ENCODE data around the gene DPYD. TPM values are rescaled to one million over a fixed set of nuclear protein-coding genes. Genes with fewer than 3 reads are reported as not detected.

Gene DPYD
- total RNA-seq, 1 donor, result 81.4 TPM

DNA sequence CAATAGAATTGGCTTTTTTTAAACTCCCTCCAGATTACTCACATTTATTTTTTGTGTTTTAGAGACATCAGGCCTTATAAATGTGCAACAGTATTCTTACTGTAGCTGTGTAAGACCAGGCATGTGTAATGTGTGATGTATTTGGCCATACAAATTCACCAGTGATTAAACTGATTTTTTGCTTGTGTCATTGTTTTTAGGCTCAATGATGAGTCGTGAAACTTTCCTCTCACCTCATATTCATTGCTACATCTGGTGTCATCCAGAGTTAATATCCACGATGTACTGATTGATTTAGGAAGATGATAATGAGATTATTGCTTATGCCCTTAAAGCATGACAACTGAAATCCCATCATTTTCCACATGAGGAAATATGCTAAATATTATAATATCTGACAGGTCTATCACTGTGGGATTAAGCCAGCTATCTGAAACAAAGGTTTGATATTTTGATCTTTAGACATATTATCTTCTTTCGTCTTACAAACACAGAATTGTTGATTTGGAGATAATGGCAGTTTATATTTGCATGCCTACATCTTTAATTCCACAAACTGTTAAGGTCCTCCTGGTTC, 711.4 kb downstream of the DPYD start:
- no peak overlapping the region for H3K4me2 ChIP-seq (ENCODE audit: insufficient read depth, low read length)
- H3K9me3 ChIP-seq (ENCODE audit: low read depth, low read length), result no peaks in the 10 kb centered on the region
- H3K4me1 ChIP-seq (ENCODE audit: insufficient read depth, low read length), result no peaks in the 10 kb centered on the region
- TF ChIP-seq, protein P1, sequence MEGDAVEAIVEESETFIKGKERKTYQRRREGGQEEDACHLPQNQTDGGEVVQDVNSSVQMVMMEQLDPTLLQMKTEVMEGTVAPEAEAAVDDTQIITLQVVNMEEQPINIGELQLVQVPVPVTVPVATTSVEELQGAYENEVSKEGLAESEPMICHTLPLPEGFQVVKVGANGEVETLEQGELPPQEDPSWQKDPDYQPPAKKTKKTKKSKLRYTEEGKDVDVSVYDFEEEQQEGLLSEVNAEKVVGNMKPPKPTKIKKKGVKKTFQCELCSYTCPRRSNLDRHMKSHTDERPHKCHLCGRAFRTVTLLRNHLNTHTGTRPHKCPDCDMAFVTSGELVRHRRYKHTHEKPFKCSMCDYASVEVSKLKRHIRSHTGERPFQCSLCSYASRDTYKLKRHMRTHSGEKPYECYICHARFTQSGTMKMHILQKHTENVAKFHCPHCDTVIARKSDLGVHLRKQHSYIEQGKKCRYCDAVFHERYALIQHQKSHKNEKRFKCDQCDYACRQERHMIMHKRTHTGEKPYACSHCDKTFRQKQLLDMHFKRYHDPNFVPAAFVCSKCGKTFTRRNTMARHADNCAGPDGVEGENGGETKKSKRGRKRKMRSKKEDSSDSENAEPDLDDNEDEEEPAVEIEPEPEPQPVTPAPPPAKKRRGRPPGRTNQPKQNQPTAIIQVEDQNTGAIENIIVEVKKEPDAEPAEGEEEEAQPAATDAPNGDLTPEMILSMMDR (IDR thresholded peaks at IDR 0.05; ENCODE audit: extremely low read depth, low read depth, low read length), result no peak
- H4K20me1 ChIP-seq (ENCODE audit: insufficient read depth, low read length), result no peaks in the 10 kb centered on the region
- no peak for DNase-seq (ENCODE audit: insufficient read length, low spot score, missing footprints)
- H3K4me3 ChIP-seq (ENCODE audit: insufficient read depth, low read length), result no peak overlapping the region
- no peaks in the 10 kb centered on the region for H3K27me3 ChIP-seq (ENCODE audit: insufficient read depth, low read length)
- no peaks in the 10 kb centered on the region for H3K79me2 ChIP-seq (ENCODE audit: insufficient read depth, low read length)
- H3K27ac ChIP-seq (ENCODE audit: low read depth, low read length), result no peak overlapping the region
- no peaks in the 10 kb centered on the region for H3K36me3 ChIP-seq (ENCODE audit: insufficient read depth, low read length)
- H2AFZ ChIP-seq (ENCODE audit: low read length), result no peak overlapping the region

DNA sequence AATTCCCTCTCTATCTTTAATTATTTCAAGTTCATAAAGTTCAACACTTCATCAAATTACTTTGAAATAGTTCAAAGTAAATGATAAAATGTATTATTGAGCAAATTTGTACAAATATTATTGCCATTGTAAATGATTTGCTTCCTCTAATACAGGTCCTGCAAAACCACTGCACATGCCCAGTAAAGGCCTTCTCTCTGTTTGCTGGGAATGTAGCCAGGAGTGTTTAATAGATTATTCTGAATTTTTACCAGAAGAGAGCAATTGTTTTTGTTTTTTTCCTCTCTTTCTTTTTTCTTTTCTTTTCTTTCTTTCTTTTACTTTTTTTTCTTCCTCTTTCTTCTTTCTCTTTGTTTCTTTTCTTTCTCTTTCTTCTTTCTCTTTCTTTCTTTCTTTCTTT, 713.0 kb downstream of the DPYD start:
- Histone ChIP-seq H3K27me3 (ENCODE audit: insufficient read depth, low read length) (no peaks in the 10 kb centered on the region), H3K9me3 (ENCODE audit: low read depth, low read length) (no peaks in the 10 kb centered on the region), H3K36me3 (ENCODE audit: insufficient read depth, low read length) (no peaks in the 10 kb centered on the region), H3K4me2 (ENCODE audit: insufficient read depth, low read length) (no peak overlapping the region), H3K4me3 (ENCODE audit: insufficient read depth, low read length) (no peak overlapping the region), H3K79me2 (ENCODE audit: insufficient read depth, low read length) (no peaks in the 10 kb centered on the region), H3K4me1 (ENCODE audit: insufficient read depth, low read length) (peaks cover 4% of the 10 kb centered on the region), H2AFZ (ENCODE audit: low read length) (no peak overlapping the region), H4K20me1 (ENCODE audit: insufficient read depth, low read length) (no peaks in the 10 kb centered on the region), H3K27ac (ENCODE audit: low read depth, low read length) (no peak overlapping the region)
- DNase-seq (ENCODE audit: insufficient read length, low spot score, missing footprints), result no peak
- TF ChIP-seq, protein P1 (IDR thresholded peaks at IDR 0.05; ENCODE audit: extremely low read depth, low read depth, low read length), result no peak

DNA sequence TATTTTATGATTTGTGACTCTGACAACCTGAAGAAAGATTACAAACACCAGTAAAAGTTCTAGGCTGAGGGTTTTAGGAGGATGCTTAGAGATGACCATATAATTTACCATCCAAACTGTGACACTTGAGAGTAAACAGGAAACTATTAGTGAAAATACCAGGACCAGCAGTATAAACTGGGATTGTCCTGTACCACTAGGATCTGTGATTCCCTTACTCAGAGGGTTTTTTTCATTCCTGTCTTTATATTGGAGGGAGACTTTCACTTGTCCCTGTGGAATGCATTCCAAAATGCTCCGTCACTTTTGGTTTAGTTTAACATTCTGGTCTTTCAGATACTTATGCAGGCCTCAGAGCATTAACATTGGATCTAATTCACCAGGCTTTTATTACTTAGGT, 716.4 kb downstream of the DPYD start:
- DNase-seq (ENCODE audit: insufficient read length, low spot score, missing footprints), result no peak
- Histone ChIP-seq H3K4me1 (ENCODE audit: insufficient read depth, low read length) (peaks cover 4% of the 10 kb centered on the region), H3K4me3 (ENCODE audit: insufficient read depth, low read length) (no peak overlapping the region), H3K9me3 (ENCODE audit: low read depth, low read length) (no peaks in the 10 kb centered on the region), H3K4me2 (ENCODE audit: insufficient read depth, low read length) (no peak overlapping the region), H3K79me2 (ENCODE audit: insufficient read depth, low read length) (no peaks in the 10 kb centered on the region), H3K36me3 (ENCODE audit: insufficient read depth, low read length) (no peaks in the 10 kb centered on the region), H4K20me1 (ENCODE audit: insufficient read depth, low read length) (no peaks in the 10 kb centered on the region), H3K27me3 (ENCODE audit: insufficient read depth, low read length) (no peaks in the 10 kb centered on the region), H3K27ac (ENCODE audit: low read depth, low read length) (no peak overlapping the region), H2AFZ (ENCODE audit: low read length) (no peak overlapping the region)
- TF ChIP-seq, protein P1 (IDR thresholded peaks at IDR 0.05; ENCODE audit: extremely low read depth, low read depth, low read length), result no peak

DNA sequence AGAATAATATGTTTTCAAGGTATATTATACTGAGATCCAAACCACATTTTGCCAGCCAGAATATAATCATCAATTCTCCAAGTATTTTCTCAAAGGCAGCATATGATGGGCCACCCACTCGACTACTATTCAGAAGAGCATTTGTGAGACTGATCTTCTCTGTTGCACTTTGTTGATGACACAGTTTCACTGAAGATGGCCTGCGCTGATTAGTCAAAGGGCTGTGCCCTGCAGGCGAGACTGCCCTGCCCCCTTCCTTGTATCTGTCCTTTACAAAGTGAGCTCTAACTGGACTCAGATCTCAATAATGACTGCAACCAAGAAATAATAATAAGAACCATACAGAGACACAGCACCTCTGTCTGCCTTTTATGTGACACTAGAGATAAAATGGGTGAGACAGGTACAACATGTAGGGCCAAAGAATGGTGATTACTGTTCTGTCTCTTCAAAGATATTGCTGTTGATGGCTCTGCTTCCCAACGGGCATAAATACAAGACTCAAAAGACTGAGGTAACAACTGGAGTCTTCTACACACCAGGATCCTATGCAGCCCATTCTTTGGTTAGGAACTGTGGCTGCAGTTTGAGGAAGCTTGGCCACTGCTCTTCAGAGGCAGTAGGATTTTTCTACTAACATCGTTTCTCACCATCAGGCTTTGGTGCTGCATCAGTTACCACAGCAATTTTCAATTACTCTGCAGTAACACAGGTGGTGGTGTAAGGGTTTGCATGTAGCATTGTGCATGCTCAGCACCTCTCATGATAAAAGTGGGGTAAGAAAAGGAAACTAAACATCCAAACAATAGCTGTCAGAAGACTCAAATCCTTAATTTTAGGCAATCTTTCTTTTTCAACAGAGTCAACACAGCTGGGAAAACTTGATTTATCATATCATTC, 718.1 kb downstream of the DPYD start:
- Histone ChIP-seq H3K4me1 (ENCODE audit: insufficient read depth, low read length) (peaks cover 4% of the 10 kb centered on the region), H3K4me3 (ENCODE audit: insufficient read depth, low read length) (no peak overlapping the region), H3K4me2 (ENCODE audit: insufficient read depth, low read length) (no peak overlapping the region), H3K36me3 (ENCODE audit: insufficient read depth, low read length) (no peaks in the 10 kb centered on the region), H3K27ac (ENCODE audit: low read depth, low read length) (no peak overlapping the region), H3K79me2 (ENCODE audit: insufficient read depth, low read length) (no peaks in the 10 kb centered on the region), H3K9me3 (ENCODE audit: low read depth, low read length) (no peaks in the 10 kb centered on the region), H3K27me3 (ENCODE audit: insufficient read depth, low read length) (no peaks in the 10 kb centered on the region), H4K20me1 (ENCODE audit: insufficient read depth, low read length) (no peaks in the 10 kb centered on the region), H2AFZ (ENCODE audit: low read length) (no peak overlapping the region)
- DNase-seq (ENCODE audit: insufficient read length, low spot score, missing footprints), result no peak
- TF ChIP-seq, protein P1 (IDR thresholded peaks at IDR 0.05; ENCODE audit: extremely low read depth, low read depth, low read length), result no peak
